GM19328 (cell line): ENCODE results near the gene EGLN2.
"Not testable (repeated sequence)": the region's sequence is repeated elsewhere in the genome, so short reads cannot be mapped to it uniquely, and the experiment has no call there.

Experiments used
- ATAC-seq: cut with Tn5 transposase; IDR thresholded peaks from one replicate; pipeline ENCODE4 v1.9.1; 2021; ENCODE audit warnings: mild to moderate bottlenecking, moderate library complexity; ENCODE audit not compliant: unreplicated experiment

Gene EGLN2

GRCh38 chr19:40842012-40842411 is 43.0 kb downstream of the EGLN2 start:
- not testable (repeated sequence) for ATAC-seq

- ATAC-seq = not testable (repeated sequence)
These were observed 44.1 kb downstream of the EGLN2 start for GRCh38 chr19:40842997-40843652.

DNA sequence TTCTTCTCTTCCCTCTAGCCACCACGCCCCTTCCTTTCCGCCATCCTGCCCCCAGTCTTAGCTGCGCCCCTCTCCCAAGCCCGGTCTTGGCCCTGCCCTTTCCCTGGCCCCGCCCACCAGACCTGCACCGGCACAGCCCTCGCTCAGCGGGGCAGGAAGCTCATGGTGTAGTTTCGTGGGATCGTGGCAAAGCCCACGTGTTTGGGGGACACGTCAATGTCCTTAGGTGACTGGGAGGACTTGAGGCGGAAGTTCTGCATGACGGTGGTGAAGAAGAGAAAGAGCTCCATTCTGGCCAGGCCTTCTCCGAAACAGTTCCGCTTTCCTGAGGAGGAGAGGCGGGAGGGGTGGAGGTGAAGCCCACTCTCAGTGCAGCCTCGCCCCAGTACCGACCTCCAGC is 44.7 kb downstream of the EGLN2 start:
- ATAC-seq = not testable (repeated sequence)

DNA sequence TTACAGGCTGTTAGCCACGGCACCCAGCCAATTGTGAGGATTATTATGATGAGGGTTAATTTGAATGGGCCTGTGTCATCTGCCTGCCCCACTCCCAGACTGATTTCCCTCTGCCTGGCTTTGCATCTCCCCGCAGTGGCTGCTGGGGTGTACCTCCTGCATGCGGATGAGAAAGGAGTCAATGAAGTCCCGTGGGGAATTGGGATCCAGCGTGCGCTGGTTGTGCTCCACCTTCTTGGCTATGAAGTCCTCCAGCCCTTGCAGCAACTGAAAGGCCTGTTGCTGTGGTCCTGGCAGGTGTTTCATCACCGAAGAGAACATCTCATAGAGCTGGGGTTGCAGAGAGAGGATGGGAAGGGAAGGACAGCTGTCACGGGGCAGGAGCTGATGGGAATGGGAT is 47.7 kb downstream of the EGLN2 start:
- ATAC-seq = not testable (repeated sequence)

GRCh38 chr19:40850277-40850676 is 51.3 kb downstream of the EGLN2 start, which contains the start of gene CYP2A6:
CYP2A6 (minus strand) TSS chr19:40850447; CDS start chr19:40850426, 21 bp downstream.
- ATAC-seq = not testable (repeated sequence)

- not testable (repeated sequence) for ATAC-seq
These were observed 53.6 kb downstream of the EGLN2 start for GRCh38 chr19:40852467-40853152.
